SK-N-MC (cell line): ENCODE data around the gene EHD4.

ENCODE experiments used
- DNase-seq: peaks from one replicate; pipeline ENCODE4 v3.0.0-alpha.2; 2011; ENCODE audit warnings: low read depth, low spot score
- H3K27ac ChIP-seq: fragments of 200-600 bp; sonication (generic); 2 replicates; pipeline ENCODE4 v1.5.1; 2016; ENCODE audit warnings: mixed run types
- H3K36me3 ChIP-seq: fragments of 200-600 bp; sonication (generic); 2 replicates; pipeline ENCODE4 v1.6.1; 2017; ENCODE audit warnings: antibody characterized with exemption, low read length, mixed read lengths; ENCODE audit not compliant: insufficient read depth
- H3K4me3 ChIP-seq: fragments of 200-600 bp; sonication (generic); 2 replicates; pipeline ENCODE4 v1.5.1; 2016
- H3K9ac ChIP-seq: fragments of 200-600 bp; sonication (generic); 2 replicates; pipeline ENCODE4 v1.8.0; 2017; ENCODE audit warnings: mixed run types, mixed read lengths; ENCODE audit not compliant: insufficient read length
- H3K9me3 ChIP-seq: fragments of 200-600 bp; sonication (generic); 2 replicates; pipeline ENCODE4 v1.6.1; 2017; ENCODE audit warnings: low read depth, mild to moderate bottlenecking, antibody characterized with exemption, low read length, moderate library complexity, mixed read lengths
- EZH2 ChIP-seq: fragments of 200-600 bp; sonication (generic); IDR thresholded peaks from one replicate; pipeline ENCODE4 v1.6.1; 2017; ENCODE audit warnings: antibody characterized with exemption
- FOXP2 ChIP-seq: optimal IDR thresholded peaks from 2 replicates; pipeline ENCODE3; 2011; ENCODE audit warnings: mild to moderate bottlenecking, moderate library complexity; ENCODE audit not compliant: insufficient read depth; ENCODE audit errors: extremely low read length, control extremely low read depth
- POLR2AphosphoS5 ChIP-seq: IDR thresholded peaks from 2 replicates; pipeline ENCODE4 v1.6.1; 2012; ENCODE audit warnings: mild to moderate bottlenecking, low read depth, low read length, borderline replicate concordance

EHD4 gene

DNA sequence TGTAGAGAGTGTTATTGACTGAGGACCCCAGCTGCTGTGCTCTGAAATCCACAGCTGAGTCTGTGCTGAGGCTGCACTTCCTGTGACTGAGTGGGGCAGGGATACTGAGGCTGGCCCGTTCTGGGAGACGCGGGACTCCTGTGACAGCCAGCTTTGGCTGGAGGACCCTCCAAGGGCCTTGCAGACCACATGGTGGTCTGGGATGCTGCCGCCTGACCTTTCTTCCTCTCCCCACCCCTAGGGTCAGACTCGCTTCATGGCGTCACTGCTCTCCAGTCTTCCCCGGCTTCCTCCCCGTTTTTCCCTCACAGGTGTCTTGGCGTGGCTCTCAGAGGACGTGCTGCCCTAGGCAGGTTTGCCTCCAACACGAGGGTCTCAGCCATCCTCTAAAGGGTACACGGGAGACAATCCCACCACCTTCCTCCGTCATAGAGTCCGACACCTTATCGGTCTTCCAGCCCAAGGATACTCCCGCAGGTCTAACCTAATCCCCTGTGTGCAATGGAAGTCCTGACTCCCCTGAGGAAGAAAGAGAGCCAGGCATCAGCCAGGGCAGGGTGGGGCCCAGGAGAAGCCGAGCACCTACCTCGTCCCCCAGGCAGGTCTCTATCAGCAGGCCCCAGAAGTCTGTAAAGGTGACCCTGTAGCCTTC, 19.9 kb upstream of the EHD4 start:
- Histone ChIP-seq H3K9me3 (no peaks in the 10 kb centered on the region), H3K4me3 (no peak overlapping the region), H3K9ac (no peak overlapping the region), H3K36me3 (no peaks in the 10 kb centered on the region), H3K27ac (no peak overlapping the region)
- TF ChIP-seq FOXP2, result no peak
- no peak for TF ChIP-seq POLR2AphosphoS5
- no peak for TF ChIP-seq EZH2
- no peak for DNase-seq

DNA sequence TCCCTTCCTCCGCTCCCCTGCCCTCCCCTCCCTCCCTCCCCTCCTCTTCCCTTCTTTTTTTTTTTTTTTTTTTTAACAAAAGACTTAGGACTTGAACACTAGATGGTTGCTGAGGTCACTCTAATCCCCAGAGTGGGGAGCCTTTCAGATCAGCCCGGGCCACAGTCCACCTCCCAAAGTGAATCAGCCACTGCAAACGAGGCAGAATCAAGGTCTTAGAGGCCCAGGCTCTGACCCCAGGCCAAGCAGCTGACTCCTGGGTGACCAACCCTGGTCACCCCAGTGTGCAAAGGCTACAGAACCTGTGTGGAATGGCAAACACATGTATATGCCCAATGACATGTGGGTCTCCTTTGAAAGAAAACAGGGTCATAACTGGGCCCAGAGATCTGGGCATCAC, 18.3 kb upstream of the EHD4 start:
- TF ChIP-seq POLR2AphosphoS5 (no peak), EZH2 (no peak), FOXP2 (no peak)
- H3K9me3 ChIP-seq, result no peaks in the 10 kb centered on the region
- H3K27ac ChIP-seq, result no peak overlapping the region

DNA sequence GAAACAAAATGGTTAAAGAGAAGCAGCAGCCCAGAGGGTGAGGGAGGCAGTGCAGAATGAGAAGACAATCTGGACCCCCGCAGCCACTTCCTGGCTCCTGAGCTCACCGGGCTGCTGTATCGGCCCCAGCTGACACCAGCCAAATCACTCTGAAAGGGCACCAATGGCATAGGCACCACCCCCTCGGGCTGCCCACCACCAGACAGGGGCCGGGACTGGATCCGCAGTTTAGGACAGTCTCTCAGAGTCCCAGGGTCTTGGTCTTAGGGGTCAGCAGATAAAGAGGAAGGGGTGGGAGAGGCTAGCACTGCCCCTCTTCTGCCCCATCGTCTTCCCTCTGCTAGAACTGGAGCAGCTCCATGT, 17.9 kb upstream of the EHD4 start:
- DNase-seq, result no peak
- Histone ChIP-seq H3K36me3 (no peaks in the 10 kb centered on the region), H3K27ac (no peak overlapping the region), H3K9ac (no peak overlapping the region), H3K4me3 (no peak overlapping the region), H3K9me3 (no peaks in the 10 kb centered on the region)
- TF ChIP-seq EZH2 (no peak), FOXP2 (no peak), POLR2AphosphoS5 (no peak)

More for the DNA sequence above, 18.3 kb upstream of the EHD4 start:
- no peak for DNase-seq
- Histone ChIP-seq H3K4me3 (no peak overlapping the region), H3K9ac (no peak overlapping the region), H3K36me3 (no peaks in the 10 kb centered on the region)

DNA sequence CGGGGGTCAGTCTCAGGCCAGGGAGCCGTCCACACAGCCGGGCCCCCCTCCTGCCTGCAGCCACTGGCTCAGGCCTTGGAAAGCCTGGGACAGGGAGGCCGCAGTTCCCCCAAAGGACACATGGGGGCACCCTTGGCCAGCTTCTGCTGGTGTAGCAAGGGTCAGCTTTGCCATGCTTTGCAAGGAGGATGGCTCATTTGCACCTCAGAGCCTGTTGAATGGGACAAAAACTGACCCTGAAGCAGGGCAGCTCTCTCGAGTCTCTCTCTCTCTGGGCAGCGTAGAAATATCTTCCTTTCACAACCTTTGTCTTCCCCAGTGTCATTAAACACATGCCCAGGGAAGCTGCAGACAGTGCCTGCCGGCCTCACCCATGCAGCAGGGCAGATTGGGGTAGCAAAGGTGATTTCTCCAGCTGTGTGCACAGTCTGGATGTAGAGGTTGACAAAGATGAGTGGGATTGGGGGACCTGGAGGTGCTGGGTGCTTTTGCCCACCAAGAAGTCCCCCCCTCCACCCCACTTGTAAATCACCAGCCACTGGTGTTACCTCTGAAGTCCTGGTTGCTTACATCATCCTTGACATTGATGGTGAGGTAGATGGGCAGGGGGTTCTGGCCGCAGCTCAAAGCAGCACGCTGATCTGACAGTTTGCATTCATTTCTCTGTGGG, 17.4 kb upstream of the EHD4 start:
- H3K4me3 ChIP-seq, result no peak overlapping the region
- TF ChIP-seq EZH2 (no peak), FOXP2 (no peak), POLR2AphosphoS5 (no peak)
- DNase-seq, result no peak
- H3K27ac ChIP-seq, result no peak overlapping the region
- H3K9me3 ChIP-seq, result no peaks in the 10 kb centered on the region
- H3K36me3 ChIP-seq, result no peaks in the 10 kb centered on the region
- H3K9ac ChIP-seq, result no peak overlapping the region

DNA sequence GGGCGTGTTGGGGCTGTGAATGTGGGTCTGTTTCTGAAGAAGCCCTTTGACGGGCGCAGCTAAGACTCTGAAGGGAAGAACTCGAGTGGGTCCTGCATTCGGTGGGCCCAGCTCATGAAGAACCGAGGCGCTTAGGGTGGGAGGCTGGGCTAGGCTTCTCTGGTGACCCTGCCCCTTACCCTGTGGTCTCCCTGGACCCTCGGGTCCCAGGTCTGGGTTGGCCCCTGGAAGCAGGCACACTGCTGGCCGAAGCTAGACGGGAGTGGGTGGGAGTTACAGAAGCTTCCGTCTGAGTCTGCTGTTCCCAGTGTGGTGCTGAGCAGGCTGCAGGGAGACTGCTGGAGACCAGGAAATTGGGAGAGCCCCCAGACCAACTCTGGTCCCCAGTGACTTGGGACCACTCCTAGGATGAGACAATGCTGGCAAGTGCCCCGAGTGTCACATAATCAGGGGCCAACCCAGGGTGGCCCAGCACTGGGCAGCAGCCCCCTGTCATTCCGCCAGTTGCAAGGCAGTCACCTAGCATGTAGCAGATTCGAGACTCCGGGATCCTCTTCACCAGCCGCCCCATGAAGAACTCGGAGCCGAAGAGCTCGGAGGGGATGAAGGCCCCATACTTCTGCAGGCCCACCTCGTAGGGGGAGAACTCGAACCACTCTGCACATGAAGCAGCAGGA, 16.7 kb upstream of the EHD4 start:
- Histone ChIP-seq H3K4me3 (no peak overlapping the region), H3K27ac (no peak overlapping the region), H3K36me3 (no peaks in the 10 kb centered on the region), H3K9ac (no peak overlapping the region), H3K9me3 (no peaks in the 10 kb centered on the region)
- TF ChIP-seq FOXP2 (no peak), POLR2AphosphoS5 (no peak), EZH2 (no peak)
- DNase-seq, result no peak

DNA sequence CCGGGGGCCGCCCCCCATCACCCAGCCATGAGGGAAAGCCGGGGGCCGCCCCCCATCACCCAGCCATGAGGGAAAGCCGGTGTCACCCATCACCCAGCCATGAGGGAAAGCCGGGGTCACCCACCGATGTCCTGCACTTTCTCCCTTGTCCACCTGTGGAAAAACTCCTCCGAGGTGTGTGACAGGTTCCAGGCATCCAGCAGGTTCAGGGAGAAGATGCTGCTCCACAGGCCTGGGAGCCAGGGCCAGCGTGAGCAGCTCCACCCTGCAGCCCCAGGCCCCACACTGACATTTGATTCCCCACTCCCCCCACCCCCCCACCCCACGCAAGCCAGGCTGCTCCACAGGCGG, 15.5 kb upstream of the EHD4 start:
- Histone ChIP-seq H3K9me3 (no peaks in the 10 kb centered on the region), H3K27ac (no peak overlapping the region), H3K36me3 (no peaks in the 10 kb centered on the region), H3K9ac (no peak overlapping the region), H3K4me3 (no peak overlapping the region)
- DNase-seq, result no peak
- TF ChIP-seq POLR2AphosphoS5, result no peak
- no peak for TF ChIP-seq EZH2
- TF ChIP-seq FOXP2, result no peak

DNA sequence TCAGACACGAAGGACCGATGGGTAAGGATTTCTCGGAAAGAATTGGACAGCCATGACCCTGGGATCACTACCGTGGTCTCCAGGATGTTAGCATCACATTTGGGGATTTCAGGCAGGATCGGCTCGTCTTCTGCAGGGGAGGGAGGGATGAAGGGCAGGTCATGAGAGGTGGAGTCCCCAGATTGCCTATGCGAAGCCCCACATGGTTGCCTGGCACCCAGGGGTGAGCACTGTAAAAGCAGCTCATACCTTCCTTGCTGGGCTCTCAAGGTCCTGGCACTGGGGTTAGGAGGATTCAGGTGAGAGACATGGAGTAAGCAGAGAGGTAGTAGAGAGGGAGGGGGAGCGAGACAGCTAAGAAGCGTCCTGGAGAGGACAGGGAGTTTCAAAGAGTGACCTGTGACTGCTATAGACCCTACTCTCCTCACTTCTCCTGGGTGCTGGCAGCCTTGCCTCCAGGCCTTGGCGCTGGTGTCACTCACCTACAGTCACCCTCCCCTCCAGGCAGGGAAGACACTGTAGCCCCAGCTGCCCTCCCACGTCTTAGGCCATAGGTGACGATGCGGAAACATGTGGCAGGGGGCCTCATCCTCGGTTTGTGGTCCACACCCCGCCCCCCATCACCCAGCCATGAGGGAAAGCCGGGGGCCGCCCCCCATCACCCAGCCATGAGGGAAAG, 15.0 kb upstream of the EHD4 start:
- no peak for DNase-seq
- no peaks in the 10 kb centered on the region for H3K36me3 ChIP-seq
- H3K4me3 ChIP-seq, result no peak overlapping the region
- no peak for TF ChIP-seq EZH2
- TF ChIP-seq POLR2AphosphoS5, result no peak
- TF ChIP-seq FOXP2, result no peak
- H3K9me3 ChIP-seq, result no peaks in the 10 kb centered on the region
- no peak overlapping the region for H3K9ac ChIP-seq
- no peak overlapping the region for H3K27ac ChIP-seq

DNA sequence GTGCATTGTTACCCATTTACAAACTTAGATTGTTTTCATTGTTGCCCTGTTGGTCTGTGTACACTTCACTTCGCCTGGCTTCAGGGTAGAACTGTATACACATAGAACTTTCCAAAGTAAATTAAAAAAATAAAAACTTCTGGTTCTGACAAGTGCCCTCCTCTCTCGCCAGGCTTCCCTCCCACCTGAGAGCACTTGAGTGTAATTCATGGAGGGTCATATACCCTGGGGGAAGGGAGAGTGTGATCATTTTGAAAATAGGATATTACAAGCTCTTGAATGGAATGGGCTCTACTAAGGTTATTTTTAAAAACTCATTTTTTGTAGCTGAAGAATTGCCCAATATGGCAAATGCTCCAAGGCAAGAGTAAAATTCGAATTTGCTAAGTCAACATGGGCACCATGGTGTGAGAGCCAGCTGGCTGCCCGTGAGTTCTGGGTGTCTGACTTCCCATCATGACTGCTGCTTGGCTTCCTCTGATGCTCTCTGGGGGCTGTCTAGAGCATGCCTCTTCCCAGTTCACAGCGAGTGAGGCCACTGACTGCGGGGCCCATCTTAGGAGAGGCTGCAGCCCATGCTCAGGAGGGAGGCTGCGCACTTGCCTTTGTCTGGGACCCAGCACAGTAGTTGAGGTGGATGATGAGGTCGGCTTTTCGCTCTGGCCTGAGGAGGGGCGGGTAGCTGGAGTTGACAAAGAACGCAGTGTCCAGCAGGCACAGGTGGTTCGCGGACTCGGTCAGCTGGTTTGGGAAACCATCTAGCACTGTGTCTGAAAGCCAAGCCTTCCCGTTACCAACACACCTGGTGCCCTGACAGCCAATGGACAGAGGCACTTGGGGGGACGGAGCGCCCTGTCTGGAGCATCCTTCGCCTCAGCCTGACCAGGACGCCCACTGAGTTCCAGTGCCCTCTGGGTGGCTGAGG, 13.1 kb upstream of the EHD4 start:
- H3K9me3 ChIP-seq, result no peaks in the 10 kb centered on the region
- H3K9ac ChIP-seq, result no peak overlapping the region
- DNase-seq, result no peak
- H3K4me3 ChIP-seq, result no peak overlapping the region
- TF ChIP-seq POLR2AphosphoS5 (no peak), FOXP2 (no peak), EZH2 (no peak)
- H3K27ac ChIP-seq, result no peak overlapping the region
- H3K36me3 ChIP-seq, result no peaks in the 10 kb centered on the region
